NCI-H460 (cell line): ENCODE results near the gene ZNF91. TPM values are rescaled to one million over a fixed set of nuclear protein-coding genes. Genes with fewer than 3 reads are reported as not detected.
"Not testable (repeated sequence)": the region's sequence is repeated elsewhere in the genome, so short reads cannot be mapped to it uniquely, and the experiment has no call there.

Experiments
- DNase-seq: peaks from one replicate; pipeline ENCODE4 v3.0.0-alpha.2; 2016; ENCODE audit warnings: low read depth; ENCODE audit errors: extremely low read depth
- total RNA-seq: library from RNA; depleted of rRNA; stranded (reverse); fragments of >200 nt; shearing (Covaris generic); gene quantifications from 2 replicates; pipeline ENCODE4 v1.2.3, GENCODE V29; 2014

The ZNF91 gene
- total RNA-seq, 1 experiment from 2014 or later: 1.5 TPM

DNA sequence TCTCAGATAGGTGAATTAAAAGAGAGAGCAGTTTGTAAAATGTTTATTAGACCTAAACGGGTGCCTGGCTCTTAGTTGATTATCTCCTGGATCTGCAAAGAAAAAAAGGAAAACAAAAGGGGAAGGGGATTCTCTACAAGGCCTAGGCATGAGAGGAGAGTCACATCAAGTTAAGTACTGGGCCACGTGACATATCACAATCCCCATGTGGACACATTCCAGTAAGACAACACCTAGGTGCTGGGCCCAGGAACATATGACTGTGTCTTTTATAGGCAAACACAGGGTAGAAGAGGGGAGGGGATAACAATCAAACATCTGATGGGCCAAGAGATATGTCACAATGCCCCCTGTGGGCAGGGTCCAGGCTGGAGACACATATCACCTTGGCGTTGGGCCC, 4.2 kb upstream of the ZNF91 start:
- no peak for DNase-seq

DNA sequence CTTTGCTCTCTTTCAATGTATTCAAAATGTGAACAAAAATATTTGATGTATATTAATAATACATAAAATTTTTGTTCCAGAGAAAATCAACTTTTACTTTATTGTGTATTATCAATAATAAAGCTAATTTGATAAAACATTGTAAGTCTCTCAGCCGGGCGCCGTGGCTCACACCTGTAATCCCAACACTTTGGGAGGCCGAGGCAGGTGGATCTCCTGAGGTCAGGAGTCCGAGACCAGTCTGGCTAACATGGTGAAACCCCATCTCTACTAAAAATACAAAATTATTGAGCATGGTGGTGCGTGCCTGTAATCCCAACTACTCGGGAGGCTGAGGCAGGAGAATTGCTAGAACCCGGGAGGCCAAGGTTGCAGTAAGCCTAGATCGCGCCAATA, 449 bp upstream of the ZNF91 start:
- DNase-seq: not testable (repeated sequence)

DNA sequence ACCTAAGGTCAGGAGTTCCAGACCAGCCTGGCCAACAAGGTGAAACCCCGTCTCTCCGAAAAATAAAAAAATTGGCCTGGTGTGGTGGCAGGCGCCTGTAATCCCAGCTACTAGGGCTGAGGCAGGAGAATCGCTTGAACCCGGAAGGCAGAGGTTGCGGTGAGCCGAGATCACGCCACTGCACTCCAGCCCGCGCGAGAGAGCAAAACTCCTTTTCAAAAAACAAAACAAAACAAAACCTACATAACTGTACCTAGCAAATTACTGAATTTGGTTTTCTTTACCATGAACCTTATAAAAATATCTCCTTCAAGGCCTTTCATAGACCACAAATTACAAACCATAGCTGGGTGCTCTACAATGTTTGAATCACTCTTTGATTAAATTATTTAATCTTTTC, 760 bp downstream of the ZNF91 start:
- DNase-seq: no peak

DNA sequence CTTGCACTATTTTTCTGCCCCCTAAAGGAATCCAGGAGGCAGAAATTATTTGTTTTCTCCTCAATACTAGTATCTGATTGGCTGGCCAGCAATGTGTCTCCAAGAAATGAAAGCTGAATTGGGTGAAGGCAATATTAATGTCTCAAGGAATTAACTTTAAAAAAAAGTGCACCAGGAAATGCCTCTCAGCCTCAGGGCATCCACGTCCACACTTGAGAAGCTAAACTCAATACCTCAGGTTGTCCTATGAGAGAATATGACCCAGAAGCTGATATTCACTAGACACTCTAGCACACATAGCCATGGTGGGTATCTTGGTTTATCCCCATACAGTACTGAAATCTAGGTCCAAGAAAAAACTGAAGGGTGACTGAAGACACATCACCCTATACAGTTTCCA, 2.1 kb downstream of the ZNF91 start:
- no peak for DNase-seq

DNA sequence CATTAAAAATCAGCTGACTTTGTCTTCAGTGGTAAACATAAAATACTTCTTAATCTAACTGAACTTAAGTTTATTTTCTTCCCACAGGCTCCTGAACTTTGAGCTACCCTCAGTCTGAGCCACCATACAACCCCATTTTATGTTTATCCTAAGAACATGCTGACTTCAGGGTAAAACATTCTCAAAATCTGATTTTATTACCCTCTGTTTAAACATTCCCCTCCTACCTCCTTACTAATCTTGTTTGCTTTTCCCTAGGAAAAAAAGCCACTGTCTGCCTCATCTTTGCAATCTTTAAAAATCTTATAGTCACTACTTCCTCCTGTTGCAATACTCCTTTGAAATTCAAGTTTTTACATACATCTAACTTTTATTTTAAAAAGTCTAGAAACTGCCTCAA, 4.0 kb downstream of the ZNF91 start:
- no peak for DNase-seq

DNA sequence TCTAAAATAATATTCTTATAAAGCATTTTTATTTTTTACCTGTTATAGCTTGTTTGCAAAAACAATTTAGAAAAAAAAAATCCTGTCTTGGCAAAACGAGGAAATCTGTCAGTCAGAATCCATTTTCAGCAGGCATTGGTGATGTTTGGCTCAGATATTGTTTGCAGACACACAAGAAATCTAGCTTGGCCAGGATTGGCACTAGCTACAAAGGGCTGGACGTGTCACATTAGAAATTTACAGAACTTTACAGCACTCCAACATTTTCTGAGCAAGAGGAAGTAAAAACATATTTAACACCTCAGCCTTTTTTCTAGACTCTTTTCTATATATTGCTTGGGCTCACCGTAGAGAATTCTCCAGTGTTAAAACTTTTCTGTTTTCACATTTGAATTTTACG, 9.9 kb downstream of the ZNF91 start:
- DNase-seq: no peak

DNA sequence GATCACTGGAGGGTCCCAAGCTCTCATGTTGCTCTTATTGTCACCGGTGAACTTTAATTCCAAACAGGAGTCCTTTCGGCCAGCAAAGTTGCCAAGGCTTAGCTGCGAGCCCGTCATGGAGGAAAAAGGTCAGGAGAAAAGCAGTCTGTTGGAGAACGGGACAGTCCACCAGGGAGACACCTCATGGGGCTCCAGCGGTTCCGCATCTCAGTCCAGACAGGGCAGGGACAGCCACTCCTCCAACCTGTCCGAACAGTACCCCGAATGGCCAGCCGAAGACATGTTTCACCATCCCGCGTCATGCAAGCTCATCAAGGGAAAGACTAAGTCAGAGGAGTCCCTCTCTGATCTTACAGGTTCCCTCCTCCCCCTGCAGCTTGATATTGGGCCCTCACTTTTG, 10.4 kb downstream of the ZNF91 start:
- DNase-seq: no peak

DNA sequence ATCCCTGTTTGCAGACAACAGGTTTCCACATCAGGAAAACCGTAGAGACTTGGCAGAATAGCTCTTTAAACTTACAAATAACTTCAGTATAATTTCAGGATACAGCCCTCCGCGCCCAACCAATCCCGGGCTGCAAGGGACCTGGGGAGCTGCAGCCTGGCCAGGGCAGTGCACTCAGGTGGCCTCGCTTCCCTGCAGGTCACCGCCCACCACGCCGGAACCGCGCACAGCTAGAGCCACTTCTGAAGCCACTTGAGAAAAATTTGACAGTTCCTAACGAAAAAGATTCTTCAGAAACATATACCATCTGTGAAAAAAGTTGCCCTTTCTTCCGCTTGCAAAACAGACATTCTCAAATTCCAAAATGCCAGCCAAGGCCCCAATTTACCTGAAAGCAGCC, 11.1 kb downstream of the ZNF91 start:
- no peak for DNase-seq

DNA sequence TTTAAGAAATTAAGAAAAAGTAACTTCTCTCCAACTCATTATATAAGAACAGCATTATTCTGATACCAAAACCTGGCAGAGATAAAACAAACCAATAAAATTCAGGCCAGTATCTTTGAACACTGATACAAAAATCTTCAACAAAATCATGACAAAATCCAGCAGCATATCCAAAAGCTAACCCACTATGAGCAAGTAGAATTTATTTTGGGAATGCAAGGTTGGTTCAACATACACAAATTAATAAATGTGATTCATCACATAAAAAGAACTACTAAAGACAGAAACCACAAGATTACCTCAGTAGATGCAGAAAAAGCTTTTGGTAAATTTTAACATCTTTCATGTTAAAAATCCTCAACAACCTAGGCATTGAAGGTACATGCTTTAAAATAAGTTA, 12.3 kb downstream of the ZNF91 start:
- no peak for DNase-seq

DNA sequence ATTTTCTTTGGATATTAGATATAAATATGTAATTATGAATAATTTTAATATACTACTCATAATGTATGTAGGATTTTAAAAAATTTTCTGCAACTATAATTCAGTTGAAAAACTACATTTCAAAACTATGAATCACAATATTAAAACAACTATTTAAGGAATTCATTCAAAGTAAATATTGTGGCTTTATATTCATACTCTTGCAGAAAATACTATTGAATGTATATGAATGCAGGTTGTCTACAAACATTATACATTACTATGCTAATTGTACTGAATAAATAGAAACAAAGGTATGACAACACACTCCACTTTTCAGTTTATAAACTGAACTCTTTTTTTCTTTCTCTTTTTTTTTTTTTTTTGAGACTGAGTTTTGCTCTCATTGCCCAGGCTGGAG, 14.2 kb downstream of the ZNF91 start:
- DNase-seq: no peak

DNA sequence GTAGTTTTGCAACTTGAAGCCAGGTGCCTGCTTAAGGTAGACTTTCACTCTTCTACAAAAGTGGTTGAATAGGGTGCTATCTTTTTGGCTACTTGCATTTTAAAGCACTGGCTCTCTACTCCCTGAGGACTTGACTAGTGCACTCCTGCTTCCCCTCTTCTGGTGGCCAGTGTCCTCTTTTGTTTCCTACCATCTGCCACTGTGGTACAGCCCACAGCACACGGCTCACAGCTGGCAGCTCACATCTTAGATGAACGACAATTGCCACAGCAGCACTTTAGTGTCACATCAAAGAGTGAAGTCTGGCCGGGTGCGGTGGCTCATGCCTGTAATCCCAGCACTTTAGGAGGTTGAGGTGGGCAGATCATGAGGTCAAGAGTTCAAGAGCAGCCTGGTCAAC, 15.6 kb downstream of the ZNF91 start:
- not testable (repeated sequence) for DNase-seq

DNA sequence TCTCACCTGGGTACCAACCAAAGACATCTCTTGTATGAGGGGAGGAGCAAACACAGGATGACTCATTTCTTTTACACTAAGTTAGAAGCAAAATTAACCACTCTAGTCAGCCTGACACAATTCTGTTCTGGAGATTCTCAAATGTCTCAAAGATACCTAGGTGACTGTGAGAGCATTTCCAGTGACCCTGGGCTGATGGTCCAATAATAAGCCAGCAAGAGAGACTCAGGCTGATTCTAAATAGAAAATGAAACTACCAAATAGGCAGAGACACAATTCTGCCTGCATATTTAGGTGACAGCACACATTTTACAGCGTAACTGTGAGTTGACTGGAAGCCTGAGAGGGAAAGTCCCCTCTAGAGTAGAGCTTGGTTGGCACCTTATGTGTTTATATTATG, 16.3 kb downstream of the ZNF91 start:
- no peak for DNase-seq

DNA sequence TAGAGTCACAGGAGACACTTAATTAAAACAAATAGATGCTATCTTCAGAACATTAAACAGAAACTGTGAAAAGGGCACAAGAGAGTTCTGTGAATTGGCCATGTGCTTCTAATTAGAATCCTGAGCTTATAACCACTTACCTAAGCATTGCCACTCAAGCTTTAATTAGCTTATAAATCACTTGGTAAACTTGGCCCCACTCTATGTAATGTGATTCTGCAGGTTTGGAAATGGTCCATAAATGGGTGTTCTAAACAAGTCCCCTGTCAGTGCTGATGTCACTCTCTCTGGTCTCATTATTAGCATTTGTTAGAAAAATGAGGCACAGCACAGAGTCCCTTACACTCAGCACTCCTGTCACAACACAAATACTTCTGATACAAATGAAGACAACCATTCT, 18.0 kb downstream of the ZNF91 start:
- no peak for DNase-seq

DNA sequence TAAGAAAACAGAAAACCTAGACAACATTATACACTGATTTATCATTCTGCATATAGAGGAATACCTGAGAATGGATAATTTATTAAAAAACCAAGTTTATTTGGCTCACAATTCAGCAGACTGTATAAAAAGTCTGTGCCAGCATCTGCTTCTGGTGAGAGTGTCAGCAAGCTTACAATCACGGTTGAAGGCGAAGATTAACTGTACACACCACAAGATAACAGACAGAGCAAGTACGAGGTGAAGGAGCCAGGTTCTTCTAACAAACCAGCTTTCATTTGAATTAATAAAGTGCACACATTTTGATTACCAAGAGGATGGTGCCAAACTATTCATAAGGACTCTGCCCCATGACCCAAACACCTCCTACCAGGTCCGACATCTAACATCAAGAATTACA, 28.8 kb downstream of the ZNF91 start:
- DNase-seq: no peak

DNA sequence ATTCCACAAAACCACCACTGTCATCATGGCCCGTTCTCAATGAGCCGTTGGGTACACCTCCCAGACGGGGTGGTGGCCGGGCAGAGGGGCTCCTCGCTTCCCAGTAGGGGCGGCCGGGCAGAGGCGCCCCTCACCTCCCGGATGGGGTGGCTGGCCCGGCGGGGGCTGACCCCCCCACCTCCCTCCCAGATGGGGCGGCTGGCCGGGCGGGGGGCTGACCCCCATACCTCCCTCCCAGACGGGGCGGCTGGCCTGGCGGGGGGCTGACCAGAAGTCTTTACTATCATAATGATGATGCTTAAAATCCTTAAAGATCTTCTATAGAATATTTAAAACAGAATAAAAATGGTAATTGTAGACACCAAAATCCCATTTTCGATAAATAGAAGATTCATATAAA, 29.2 kb downstream of the ZNF91 start:
- not testable (repeated sequence) for DNase-seq

DNA sequence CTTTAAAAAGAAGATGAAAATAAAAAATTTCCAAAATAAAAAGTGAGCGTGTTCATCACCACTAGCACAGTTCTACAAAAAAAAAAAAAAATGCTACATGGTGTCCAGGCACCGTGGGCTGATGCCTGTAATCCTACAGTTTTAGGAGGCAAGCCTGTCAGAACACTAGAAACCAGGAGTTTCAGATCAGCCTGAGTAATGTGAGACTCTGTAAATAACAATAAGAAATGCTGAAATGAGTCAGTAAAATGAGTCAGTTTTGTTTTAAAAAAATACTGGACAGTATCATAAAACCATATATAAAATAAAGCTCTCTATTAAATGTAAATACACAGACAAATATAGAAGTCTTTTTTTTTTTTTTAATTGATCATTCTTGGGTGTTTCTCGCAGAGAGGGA, 30.0 kb downstream of the ZNF91 start:
- DNase-seq: no peak

DNA sequence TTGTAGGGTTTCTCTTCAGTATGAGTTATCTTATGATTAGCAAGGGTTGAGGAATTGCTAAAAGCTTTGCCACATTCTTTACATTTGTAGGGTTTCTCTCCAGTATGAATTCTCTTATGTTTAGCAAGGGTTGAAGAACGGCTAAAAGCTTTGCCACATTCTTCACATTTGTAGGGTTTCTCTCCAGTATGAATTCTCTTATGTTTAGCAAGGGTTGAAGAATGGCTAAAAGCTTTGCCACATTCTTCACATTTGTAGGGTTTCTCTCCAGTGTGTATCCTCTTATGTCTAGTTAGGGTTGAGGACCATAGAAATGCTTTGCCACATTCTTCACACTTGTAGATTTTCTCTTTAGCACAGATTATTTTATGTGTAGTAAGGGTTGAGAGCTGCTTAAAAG, 33.4 kb downstream of the ZNF91 start:
- DNase-seq: not testable (repeated sequence)

DNA sequence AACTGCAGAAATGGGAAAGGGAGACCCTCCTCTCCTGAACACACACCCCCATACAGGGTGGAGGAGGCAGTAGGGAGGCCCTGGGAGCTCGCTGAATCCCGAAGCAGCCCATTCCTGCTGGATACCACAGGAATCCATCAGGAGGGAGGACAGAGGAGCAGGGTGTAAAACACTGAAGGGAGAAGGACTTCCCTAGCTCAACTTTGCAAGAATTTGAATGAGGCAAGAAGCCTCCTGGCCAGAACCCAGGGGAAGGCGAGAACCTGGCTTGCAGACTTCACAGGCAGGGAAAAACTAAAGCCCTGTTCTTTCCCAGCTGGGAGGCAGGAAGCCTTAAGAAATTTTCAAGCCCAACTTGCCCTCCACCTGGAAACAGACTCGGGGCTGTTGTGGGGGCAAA, 43.5 kb downstream of the ZNF91 start:
- DNase-seq: no peak

DNA sequence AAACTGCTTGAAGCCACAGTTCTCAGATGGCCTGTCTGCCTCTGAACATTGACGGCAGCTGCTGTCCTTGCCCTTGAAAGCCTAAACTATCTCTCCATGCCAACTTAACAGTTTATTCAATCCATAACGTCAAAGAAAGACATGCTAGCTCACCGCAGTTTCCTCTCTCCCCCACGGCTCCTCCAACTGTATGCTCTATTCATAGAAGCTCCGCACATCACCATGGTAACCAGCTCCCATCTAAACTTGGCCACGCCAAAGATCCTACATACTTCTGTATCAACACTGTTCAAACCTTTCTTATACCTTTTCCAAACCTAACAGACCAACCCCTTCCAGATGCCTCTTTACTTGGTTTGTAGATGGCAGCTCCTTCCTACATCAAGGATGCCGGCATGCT, 48.6 kb downstream of the ZNF91 start:
- DNase-seq: no peak

DNA sequence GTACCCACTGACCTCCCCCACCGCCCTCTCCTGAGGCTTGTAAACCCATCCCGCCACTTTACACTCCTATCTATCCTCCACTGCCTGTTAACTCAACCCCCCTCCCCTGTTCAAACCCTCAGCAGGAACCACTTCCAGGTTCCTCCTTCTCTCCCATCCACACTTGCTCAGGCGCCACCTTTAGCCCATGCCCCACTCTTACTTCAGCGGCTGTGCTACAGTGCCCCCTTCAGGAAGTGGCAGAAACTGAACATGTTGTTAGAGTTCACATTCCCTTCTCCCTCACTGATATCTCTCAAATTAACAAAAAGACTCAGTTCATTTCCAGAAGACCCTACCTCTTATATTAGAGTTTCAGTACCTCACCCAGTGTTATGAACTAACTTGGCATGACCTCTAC, 49.4 kb downstream of the ZNF91 start:
- no peak for DNase-seq

DNA sequence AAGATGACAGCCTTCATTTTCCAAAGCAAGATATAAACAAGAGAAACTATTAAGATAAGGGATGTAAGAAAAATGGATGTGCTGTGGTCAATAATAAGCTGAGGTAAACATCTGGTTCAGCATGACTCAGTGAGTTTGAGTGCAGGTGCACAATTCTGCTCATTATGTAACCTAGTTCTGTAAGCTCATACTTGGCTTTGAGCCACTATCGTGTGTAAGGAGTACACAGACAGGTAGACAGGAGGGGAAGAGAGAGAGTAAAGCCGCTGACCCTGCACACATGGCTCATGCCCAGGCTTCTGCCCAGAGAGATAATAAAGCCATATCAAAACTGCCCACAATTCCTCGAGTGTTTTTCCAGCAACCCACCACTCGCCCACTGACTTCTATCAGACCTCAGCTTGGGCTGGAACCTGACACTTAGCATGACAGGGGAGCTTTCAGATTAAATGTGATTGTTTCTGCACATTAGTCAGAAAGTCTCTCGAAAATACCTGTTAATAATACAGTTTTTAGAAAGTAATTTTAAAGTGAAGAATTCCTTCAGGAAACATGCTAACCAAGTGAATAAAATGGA, 51.7 kb downstream of the ZNF91 start:
- no peak for DNase-seq

DNA sequence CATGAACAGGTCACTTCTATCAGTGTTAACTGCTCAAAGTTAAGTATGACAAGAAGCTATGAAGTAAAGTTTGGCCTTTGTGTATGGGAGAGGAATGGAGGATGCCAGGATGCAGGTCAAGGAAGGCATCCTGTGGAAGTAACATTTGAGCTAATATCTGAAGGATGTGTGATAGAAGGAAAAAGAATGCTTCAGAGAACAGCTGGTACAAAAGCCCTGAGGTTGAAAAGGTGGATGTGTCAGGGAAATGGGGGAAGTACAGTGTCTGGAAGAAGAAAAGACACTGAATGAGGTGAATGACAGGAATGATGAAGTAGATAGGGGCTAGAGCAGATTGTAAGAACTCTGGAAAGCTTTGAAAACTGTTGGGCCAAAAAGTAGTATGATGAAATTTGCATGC, 67.1 kb downstream of the ZNF91 start:
- no peak for DNase-seq

DNA sequence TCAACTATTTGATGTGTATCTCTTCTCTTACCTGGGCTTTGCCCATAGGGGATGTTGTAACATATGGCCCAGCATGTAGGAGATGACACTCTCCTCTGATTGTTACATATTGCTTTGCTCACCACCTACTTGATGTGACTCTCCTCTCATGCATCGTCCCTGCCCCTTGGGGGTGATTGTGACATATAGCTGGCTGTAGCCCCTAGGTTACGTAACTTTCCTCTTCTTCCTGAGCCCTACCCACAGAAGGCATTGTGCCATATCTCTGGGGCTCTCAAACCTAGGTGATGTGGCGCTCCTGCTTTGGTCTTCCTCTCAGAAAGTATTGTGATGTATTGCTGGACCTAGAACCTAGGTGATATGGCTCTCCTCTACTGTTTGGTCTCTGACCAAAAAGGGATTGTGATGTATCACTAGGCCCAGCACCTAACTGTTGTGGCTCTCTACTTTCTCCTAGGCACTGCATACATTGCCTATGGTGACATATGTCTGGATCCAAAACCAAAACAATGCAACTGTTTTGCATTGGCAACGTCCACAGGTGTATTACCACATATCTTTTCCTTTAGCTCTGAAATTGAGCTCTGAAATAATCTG, 73.2 kb downstream of the ZNF91 start:
- no peak for DNase-seq
